B cell (primary cell): ENCODE results near the gene CCIN.

ENCODE experiments used
- CTCF ChIP-seq: fragments of 200-600 bp; IDR thresholded peaks from one replicate; pipeline ENCODE4 v1.8.0; 2022; ENCODE audit warnings: antibody characterized with exemption, mild to moderate bottlenecking
- EZH2 ChIP-seq: IDR thresholded peaks from 2 replicates; pipeline ENCODE4 v1.6.1; 2012; ENCODE audit warnings: borderline replicate concordance, low read depth, mild to moderate bottlenecking, moderate library complexity, low read length; ENCODE audit not compliant: insufficient read depth, poor library complexity, severe bottlenecking

GRCh38 chr9:36162211-36162738 lies 6.9 kb upstream of the CCIN start:
- TF ChIP-seq CTCF (no peak), EZH2 (no peak)
